ENCODE data around the gene UVSSA.

The UVSSA gene

DNA sequence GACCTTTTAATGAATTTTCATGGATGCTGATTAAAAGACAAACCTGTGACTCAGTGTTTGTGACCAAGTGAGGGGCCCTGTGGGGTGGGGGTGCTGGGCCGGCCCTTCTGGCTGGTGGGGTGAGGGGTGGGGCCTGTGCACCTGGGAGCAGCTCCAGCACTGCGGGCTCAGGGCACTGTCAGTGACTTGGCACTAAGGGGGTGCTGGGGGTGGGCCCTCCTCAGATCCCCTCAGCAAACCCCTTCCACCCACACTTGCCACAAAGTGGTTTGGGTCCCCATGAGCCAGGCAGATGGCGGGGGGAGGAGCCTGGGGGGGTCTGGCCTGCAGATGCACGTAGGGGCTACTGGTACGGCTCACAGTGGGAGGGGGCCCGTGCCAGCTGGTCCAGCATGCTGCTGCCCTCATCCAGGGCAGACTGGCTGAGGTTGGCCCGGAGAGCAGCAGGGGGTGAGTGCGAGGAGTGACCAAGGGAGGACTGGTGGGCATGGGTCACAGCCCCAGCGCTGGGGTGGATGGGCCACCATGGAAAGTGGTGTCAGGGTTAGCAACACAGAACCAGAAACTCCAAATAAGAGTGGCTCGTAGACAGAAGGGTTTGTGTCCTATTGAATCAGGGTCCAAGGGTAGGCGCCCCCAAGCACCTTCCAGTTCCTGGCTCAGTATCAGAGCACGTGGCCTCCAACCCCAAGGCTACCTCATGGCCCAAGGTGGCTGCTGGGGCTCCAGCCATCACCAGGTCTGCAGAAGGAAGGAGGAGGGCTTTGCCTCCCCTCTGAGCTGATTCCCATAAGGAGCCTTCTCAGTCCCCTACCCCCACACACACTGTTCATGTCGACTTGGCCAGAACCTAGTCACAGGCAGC lies 49.2 kb downstream of the UVSSA start:
- TF ChIP-seq EZH2 (IDR thresholded peaks at IDR 0.05) (no peak), FOXP2 (optimal IDR thresholded peaks at IDR 0.05; ENCODE audit: control extremely low read depth, extremely low read length, insufficient read depth) (no peak)
- no peak overlapping the region for H3K9ac ChIP-seq (ENCODE audit: insufficient read length)
- DNase-seq (ENCODE audit: low read depth, low spot score): no peak
- H3K9me3 ChIP-seq (ENCODE audit: low read depth, low read length): no peaks in the 10 kb centered on the region
- H3K27ac ChIP-seq: no peak overlapping the region
- H3K36me3 ChIP-seq (ENCODE audit: insufficient read depth, low read length): no peaks in the 10 kb centered on the region
- no peak overlapping the region for H3K4me3 ChIP-seq

GRCh38 chr4:1396806-1397455 lies 49.9 kb downstream of the UVSSA start:
- TF ChIP-seq EZH2 (IDR thresholded peaks at IDR 0.05) (no peak), FOXP2 (optimal IDR thresholded peaks at IDR 0.05; ENCODE audit: control extremely low read depth, extremely low read length, insufficient read depth) (no peak), POLR2AphosphoS5 (IDR thresholded peaks at IDR 0.05; ENCODE audit: borderline replicate concordance, low read depth, low read length) (no peak)
- H3K4me3 ChIP-seq: no peak overlapping the region
- no peak overlapping the region for H3K27ac ChIP-seq
- no peak overlapping the region for H3K9ac ChIP-seq (ENCODE audit: insufficient read length)
- no peaks in the 10 kb centered on the region for H3K36me3 ChIP-seq (ENCODE audit: insufficient read depth, low read length)
- DNase-seq (ENCODE audit: low read depth, low spot score): no peak
- no peaks in the 10 kb centered on the region for H3K9me3 ChIP-seq (ENCODE audit: low read depth, low read length)

GRCh38 chr4:1398681-1399507 lies 51.9 kb downstream of the UVSSA start:
- TF ChIP-seq POLR2AphosphoS5 (IDR thresholded peaks at IDR 0.05; ENCODE audit: borderline replicate concordance, low read depth, low read length) (no peak), FOXP2 (optimal IDR thresholded peaks at IDR 0.05; ENCODE audit: control extremely low read depth, extremely low read length, insufficient read depth) (no peak), EZH2 (IDR thresholded peaks at IDR 0.05) (no peak)
- no peak for DNase-seq (ENCODE audit: low read depth, low spot score)
- Histone ChIP-seq H3K9me3 (ENCODE audit: low read depth, low read length) (no peaks in the 10 kb centered on the region), H3K9ac (ENCODE audit: insufficient read length) (no peak overlapping the region), H3K27ac (no peak overlapping the region), H3K36me3 (ENCODE audit: insufficient read depth, low read length) (no peaks in the 10 kb centered on the region), H3K4me3 (no peak overlapping the region)

DNA sequence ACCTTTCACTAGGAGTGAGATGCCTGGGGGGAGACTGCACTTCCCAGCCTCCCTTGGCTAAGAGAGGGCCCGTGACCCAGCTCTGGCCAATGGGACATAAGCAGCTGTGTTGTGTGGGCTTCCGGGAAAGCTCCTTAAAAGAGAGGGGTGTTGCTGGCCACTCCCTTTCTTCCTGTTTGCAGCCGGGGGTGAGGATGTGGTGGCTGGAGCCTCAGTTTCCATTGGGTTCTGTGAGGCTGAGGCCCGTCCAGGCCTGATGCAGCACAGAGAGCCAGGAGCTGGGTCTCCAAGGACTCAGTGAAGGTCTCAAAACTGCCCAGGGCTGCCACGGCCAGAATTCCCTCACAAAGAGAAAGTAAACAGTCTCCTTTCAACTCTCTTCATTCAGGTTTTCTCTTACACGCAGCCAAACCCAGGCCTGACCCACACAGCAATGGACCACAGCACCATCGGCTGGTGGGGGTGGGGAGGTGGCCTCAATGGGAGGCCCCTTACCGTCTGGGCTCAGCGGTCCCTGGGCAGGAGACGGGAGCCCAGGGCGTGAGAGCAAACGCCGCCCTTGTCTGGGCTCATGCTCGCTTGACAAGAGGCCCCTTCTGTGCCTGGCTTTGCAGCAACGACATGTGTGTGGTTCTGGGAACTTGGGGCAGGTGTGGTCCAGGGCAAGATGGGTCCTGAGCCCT lies 52.6 kb downstream of the UVSSA start:
- no peak for DNase-seq (ENCODE audit: low read depth, low spot score)
- Histone ChIP-seq H3K36me3 (ENCODE audit: insufficient read depth, low read length) (no peaks in the 10 kb centered on the region), H3K9ac (ENCODE audit: insufficient read length) (no peak overlapping the region), H3K9me3 (ENCODE audit: low read depth, low read length) (no peaks in the 10 kb centered on the region), H3K4me3 (no peak overlapping the region), H3K27ac (no peak overlapping the region)
- TF ChIP-seq EZH2 (IDR thresholded peaks at IDR 0.05) (no peak), FOXP2 (optimal IDR thresholded peaks at IDR 0.05; ENCODE audit: control extremely low read depth, extremely low read length, insufficient read depth) (no peak), POLR2AphosphoS5 (IDR thresholded peaks at IDR 0.05; ENCODE audit: borderline replicate concordance, low read depth, low read length) (no peak)

DNA sequence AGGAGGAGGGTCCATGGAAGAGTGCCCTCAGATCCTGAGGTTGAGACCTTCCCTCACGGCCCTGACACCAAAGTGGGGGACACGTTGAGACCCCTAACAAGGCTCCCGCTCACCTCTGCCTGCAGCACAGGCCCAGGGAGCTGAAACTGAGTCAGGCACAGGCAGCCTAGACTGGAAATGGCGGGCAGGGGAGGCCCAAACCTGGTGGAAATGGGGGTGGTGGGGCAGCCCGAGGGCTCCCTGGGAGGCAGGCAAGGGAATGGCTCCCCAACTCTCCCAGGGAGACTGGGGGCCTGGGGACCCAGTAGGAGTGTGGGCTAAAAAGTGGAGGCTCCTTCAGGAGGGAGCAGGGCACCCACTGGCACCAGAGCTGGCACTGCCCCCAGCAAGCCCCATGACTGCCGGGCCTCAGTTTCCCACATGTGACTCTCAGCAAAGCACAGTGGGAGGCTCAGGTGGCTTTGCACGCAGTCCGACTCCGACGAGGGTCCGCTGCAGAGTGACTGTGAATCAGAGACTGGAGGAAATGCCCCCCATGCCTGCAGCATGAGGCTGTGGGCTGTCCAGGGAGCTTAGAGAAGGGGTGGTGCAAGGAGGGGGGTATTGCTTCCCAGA lies 53.3 kb downstream of the UVSSA start:
- TF ChIP-seq FOXP2 (optimal IDR thresholded peaks at IDR 0.05; ENCODE audit: control extremely low read depth, extremely low read length, insufficient read depth): no peak
- no peak for TF ChIP-seq EZH2 (IDR thresholded peaks at IDR 0.05)
- TF ChIP-seq POLR2AphosphoS5 (IDR thresholded peaks at IDR 0.05; ENCODE audit: borderline replicate concordance, low read depth, low read length): no peak
- no peak for DNase-seq (ENCODE audit: low read depth, low spot score)

DNA sequence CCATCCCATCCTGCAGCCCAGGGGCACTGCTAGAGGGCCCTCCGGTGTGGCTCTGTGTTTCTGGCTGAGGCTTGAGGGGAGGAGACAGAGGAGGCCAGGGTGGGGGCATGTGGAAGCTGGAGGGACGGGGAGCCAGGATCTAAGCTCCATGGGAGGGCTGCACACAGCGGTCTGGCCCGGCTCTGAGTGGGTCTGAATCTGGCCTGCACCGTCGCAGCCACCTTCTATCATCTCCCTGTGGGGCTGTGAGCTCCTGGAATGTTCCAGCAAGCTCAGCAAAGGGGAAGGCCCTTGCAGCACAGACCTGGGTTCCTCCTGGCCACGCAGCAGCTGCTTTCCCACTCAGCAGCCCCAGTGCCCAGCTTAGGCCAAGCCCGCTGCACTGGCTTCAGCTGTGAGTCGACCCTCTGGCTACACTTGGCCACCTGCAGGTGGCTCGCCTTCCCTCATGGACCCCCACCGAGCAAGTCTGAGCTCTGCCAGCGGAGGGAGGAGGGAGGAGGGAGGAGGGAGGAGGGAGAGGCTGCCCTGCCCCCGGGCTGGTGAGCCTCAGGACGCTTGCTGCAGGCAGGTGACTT lies 53.9 kb downstream of the UVSSA start:
- no peaks in the 10 kb centered on the region for H3K36me3 ChIP-seq (ENCODE audit: insufficient read depth, low read length)
- H3K9me3 ChIP-seq (ENCODE audit: low read depth, low read length): no peaks in the 10 kb centered on the region
- no peak overlapping the region for H3K27ac ChIP-seq
- H3K9ac ChIP-seq (ENCODE audit: insufficient read length): no peak overlapping the region
- TF ChIP-seq POLR2AphosphoS5 (IDR thresholded peaks at IDR 0.05; ENCODE audit: borderline replicate concordance, low read depth, low read length) (no peak), FOXP2 (optimal IDR thresholded peaks at IDR 0.05; ENCODE audit: control extremely low read depth, extremely low read length, insufficient read depth) (no peak), EZH2 (IDR thresholded peaks at IDR 0.05) (no peak)
- no peak overlapping the region for H3K4me3 ChIP-seq
- no peak for DNase-seq (ENCODE audit: low read depth, low spot score)

More for the DNA sequence above, 53.3 kb downstream of the UVSSA start:
- Histone ChIP-seq H3K4me3 (no peak overlapping the region), H3K9me3 (ENCODE audit: low read depth, low read length) (no peaks in the 10 kb centered on the region), H3K36me3 (ENCODE audit: insufficient read depth, low read length) (no peaks in the 10 kb centered on the region), H3K27ac (no peak overlapping the region), H3K9ac (ENCODE audit: insufficient read length) (no peak overlapping the region)

DNA sequence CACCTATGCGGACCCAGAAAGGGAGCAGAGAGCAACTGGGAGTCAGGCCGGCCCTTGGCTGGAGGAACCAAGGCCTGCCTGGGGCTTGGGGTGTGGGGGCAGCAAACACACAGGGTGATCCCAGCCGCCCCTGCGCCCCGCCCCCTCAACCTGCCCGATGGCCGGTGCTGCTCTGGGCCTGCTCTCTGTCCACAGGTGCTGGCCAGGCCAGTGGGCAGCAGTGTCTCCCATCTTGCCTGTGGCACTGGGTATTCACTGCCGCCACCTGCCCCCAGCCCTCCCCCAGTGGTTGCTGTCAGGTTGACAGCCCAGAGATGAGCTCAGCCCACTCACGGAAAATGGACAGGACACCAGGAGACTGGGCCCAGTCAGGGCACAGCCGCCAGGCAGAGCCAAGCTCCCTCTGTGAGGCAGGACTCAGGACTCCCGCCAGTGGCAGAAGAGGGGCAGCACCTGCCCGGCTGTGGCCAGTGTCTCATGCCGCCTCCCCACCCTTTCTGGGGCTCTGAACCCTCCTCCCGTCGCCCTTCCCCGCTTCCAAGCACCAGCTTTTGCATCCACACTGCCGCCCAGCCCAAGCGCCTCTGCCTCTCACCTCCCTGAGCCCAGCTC lies 54.5 kb downstream of the UVSSA start:
- Histone ChIP-seq H3K4me3 (no peak overlapping the region), H3K9me3 (ENCODE audit: low read depth, low read length) (no peaks in the 10 kb centered on the region), H3K27ac (no peak overlapping the region), H3K9ac (ENCODE audit: insufficient read length) (no peak overlapping the region), H3K36me3 (ENCODE audit: insufficient read depth, low read length) (no peaks in the 10 kb centered on the region)
- DNase-seq (ENCODE audit: low read depth, low spot score): no peak
- no peak for TF ChIP-seq FOXP2 (optimal IDR thresholded peaks at IDR 0.05; ENCODE audit: control extremely low read depth, extremely low read length, insufficient read depth)
- TF ChIP-seq EZH2 (IDR thresholded peaks at IDR 0.05): no peak
